ACC112 (cell line): ENCODE data around the gene IFRD2.
"Not testable (repeated sequence)": the region's sequence is repeated elsewhere in the genome, so short reads cannot be mapped to it uniquely, and the experiment has no call there.

ENCODE experiments used
- H2AFZ ChIP-seq: fragments of 200-600 bp; sonication (generic); one replicate; pipeline ENCODE4 v1.6.0; 2017; ENCODE audit warnings: antibody characterized with exemption, low read length; ENCODE audit not compliant: unreplicated experiment
- H3K27ac ChIP-seq: fragments of 200-600 bp; sonication (generic); 2 replicates; pipeline ENCODE4 v1.5.1; 2014; ENCODE audit warnings: low read depth, mild to moderate bottlenecking, antibody characterized with exemption, low read length, moderate library complexity
- H3K27me3 ChIP-seq: fragments of 200-600 bp; sonication (generic); 2 replicates; pipeline ENCODE4 v1.6.1; 2014; ENCODE audit warnings: mild to moderate bottlenecking, antibody characterized with exemption, low read length, moderate library complexity, mixed read lengths; ENCODE audit not compliant: insufficient read depth
- H3K36me3 ChIP-seq: fragments of 200-600 bp; sonication (generic); 2 replicates; pipeline ENCODE4 v1.6.1; 2016; ENCODE audit warnings: mild to moderate bottlenecking, antibody characterized with exemption, low read length, moderate library complexity, mixed read lengths; ENCODE audit not compliant: insufficient read depth
- H3K4me1 ChIP-seq: fragments of 200-600 bp; sonication (generic); one replicate; pipeline ENCODE4 v1.6.1; 2016; ENCODE audit warnings: low read length, mixed read lengths; ENCODE audit not compliant: insufficient read depth, unreplicated experiment, control insufficient read depth
- H3K4me3 ChIP-seq: fragments of 200-600 bp; sonication (generic); 2 replicates; pipeline ENCODE4 v1.5.1; 2014; ENCODE audit warnings: mild to moderate bottlenecking, low read depth, low read length
- H3K79me2 ChIP-seq: fragments of 200-600 bp; sonication (generic); one replicate; pipeline ENCODE4 v1.6.0; 2016; ENCODE audit warnings: low read length; ENCODE audit not compliant: control insufficient read depth, unreplicated experiment, insufficient read depth

Gene IFRD2

DNA sequence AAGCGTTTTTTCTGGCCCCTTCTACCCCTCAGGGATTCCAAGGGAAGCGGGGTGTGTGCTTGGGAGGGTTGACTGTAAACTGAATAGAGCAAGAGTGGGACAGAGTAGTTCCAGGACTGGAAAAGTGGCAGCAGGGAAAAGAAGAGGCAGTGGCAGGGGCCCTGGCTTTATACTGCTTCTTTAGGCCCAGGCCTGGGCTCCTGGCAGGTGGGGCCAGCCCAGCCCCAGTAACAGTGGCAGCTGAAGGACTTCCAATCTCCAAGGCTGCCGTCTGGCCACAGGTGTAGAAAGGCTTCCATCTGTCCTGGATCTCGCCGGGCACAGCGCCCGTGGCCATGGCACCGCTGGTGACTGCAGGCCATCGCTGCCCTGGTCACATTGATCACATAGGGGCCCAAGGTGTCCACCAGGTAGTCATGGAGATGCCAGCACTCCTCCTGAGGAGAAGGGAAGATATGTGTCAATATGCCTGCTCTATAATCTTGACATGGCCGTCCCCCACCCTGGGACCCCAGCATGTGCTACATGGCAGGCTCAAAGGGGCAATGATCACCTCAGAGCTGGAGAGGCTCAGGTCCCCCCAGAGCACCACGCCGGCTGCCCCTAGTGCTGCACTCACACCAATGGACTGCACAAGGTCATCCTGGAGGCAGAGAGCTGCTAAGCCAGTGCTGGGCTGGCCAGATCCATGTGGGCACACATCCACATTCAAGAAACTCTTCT lies 1.0 kb upstream of the IFRD2 start:
- H2AFZ ChIP-seq: peak overlapping the region; percentile 7
- H3K27me3 ChIP-seq: no peaks in the 10 kb centered on the region
- peaks cover 29% of the 10 kb centered on the region for H3K79me2 ChIP-seq
- H3K4me3 ChIP-seq: peak overlapping the region; percentile 96; the same call in 1 of the 2 replicates
- H3K27ac ChIP-seq: peak overlapping the region; percentile 12; the same call in 1 of the 2 replicates
- H3K36me3 ChIP-seq: no peaks in the 10 kb centered on the region; the same call in 1 of the 2 replicates
- H3K4me1 ChIP-seq: peaks cover 9% of the 10 kb centered on the region

GRCh38 chr3:50290161-50290641 lies 2.0 kb downstream of the IFRD2 start:
- Histone ChIP-seq H3K4me1 (peaks cover 6% of the 10 kb centered on the region), H3K4me3 (peak overlapping the region; percentile 96; the same call in 1 of the 2 replicates), H3K27me3 (no peaks in the 10 kb centered on the region), H3K36me3 (no peaks in the 10 kb centered on the region; the same call in 1 of the 2 replicates), H3K27ac (no peak overlapping the region), H2AFZ (no peak overlapping the region), H3K79me2 (peaks cover 29% of the 10 kb centered on the region)

- Histone ChIP-seq H3K4me3 (no peak overlapping the region), H3K36me3 (no peaks in the 10 kb centered on the region; the same call in 1 of the 2 replicates), H3K27me3 (no peaks in the 10 kb centered on the region), H2AFZ (no peak overlapping the region), H3K27ac (no peak overlapping the region), H3K4me1 (peaks cover 6% of the 10 kb centered on the region), H3K79me2 (peaks cover 29% of the 10 kb centered on the region)
Measured at GRCh38 chr3:50289130-50289529, 3.1 kb downstream of the IFRD2 start.

GRCh38 chr3:50288387-50289007 lies 3.7 kb downstream of the IFRD2 start:
- H2AFZ ChIP-seq: no peak overlapping the region
- peaks cover 6% of the 10 kb centered on the region for H3K4me1 ChIP-seq
- H3K27me3 ChIP-seq: no peaks in the 10 kb centered on the region
- no peaks in the 10 kb centered on the region; the same call in 1 of the 2 replicates for H3K36me3 ChIP-seq
- H3K79me2 ChIP-seq: peaks cover 29% of the 10 kb centered on the region
- H3K27ac ChIP-seq: no peak overlapping the region
- H3K4me3 ChIP-seq: no peak overlapping the region

DNA sequence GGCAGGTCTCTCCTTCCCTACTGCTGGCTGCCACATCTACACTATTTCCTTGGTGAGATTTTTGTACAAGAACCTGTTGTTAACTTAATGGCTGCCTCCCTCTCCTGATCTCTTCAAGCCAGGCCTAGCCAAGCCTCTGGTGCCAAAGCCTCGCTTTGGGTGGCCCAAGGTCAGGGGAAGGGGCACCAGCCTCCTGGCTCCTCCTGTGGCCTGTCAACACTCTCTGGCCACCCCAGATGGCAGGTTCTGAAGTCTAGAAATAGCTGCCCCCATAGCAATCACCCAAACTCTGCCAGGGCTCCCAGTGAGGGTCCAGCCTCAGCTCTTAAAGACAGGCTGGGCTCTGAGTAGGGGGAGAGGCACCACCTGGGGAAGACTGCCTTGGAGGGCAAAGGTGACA lies 5.0 kb downstream of the IFRD2 start:
- H3K4me1 ChIP-seq: no peaks in the 10 kb centered on the region
- no peak overlapping the region for H3K27ac ChIP-seq
- H2AFZ ChIP-seq: no peak overlapping the region
- H3K36me3 ChIP-seq: no peaks in the 10 kb centered on the region; the same call in 1 of the 2 replicates
- H3K4me3 ChIP-seq: no peak overlapping the region
- H3K27me3 ChIP-seq: no peaks in the 10 kb centered on the region
- H3K79me2 ChIP-seq: peaks cover 29% of the 10 kb centered on the region

DNA sequence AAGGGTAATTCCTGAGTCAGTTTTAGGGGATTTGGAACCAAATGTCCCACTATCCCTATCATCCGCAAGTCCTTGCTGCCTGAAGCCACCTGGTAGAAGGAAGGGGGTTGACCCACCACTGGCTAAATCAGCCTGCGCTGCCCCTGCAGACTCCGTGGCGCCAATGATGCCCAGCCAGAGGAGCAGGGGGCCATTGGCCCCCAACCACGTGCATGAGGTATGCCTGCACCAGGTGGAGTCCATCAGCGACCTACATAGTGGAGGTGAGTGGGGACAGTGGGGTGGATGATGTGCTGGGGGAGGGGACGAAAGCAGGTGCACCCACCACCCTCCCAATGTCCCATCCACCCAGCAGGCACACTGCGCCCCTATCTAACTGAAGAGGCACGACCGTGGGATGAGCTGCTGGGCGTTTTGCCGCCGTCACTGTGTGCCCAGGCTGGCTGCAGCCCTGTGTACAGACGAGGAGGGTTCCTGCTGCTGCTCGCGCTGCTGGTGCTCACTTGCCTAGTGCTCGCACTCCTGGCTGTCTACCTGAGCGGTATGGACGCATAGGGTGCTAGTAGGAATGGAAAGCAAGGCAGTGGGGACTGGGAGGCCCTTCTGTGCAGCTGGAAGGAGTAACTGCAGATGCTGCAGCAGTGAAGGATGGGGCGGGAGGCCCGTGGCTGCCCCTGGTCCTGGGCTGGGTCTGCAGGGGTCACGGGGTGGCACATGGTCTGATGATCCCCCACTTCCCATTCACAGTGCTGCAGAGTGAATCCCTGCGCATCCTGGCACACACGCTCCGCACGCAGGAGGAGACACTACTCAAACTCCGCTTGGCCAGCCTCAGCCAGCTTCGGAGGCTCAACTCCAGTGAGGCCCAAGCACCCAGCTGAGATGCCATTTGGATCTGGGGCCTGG lies 5.7 kb downstream of the IFRD2 start:
- H3K27me3 ChIP-seq: no peaks in the 10 kb centered on the region
- H2AFZ ChIP-seq: no peak overlapping the region
- H3K4me3 ChIP-seq: no peak overlapping the region
- no peaks in the 10 kb centered on the region; the same call in 1 of the 2 replicates for H3K36me3 ChIP-seq
- H3K27ac ChIP-seq: no peak overlapping the region
- H3K4me1 ChIP-seq: no peaks in the 10 kb centered on the region
- H3K79me2 ChIP-seq: peaks cover 23% of the 10 kb centered on the region

DNA sequence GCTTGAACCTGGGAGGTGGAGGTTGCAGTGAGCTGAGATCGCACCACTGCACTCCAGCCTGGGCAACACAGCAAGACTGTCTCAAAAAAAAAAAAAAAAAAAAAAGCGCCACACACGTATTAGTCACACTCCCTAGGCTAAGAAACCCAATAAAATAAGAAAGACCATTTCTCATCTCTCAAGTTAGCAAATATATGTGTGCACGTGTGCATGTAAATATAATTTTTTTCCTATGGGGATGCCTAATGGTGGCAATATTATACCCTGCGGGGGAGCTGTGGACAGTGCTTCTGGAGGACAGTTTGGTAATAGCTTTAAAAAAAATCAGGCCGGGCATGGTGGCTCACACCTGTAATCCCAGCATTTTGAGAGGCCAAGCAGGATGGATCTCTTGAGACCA lies 8.1 kb downstream of the IFRD2 start:
- H3K79me2 ChIP-seq, H3K4me3 ChIP-seq, H3K36me3 ChIP-seq, H3K27me3 ChIP-seq, H2AFZ ChIP-seq, H3K27ac ChIP-seq, H3K4me1 ChIP-seq: not testable (repeated sequence)

- H3K27ac ChIP-seq: no peak overlapping the region
- no peak overlapping the region for H3K4me3 ChIP-seq
- H3K4me1 ChIP-seq: no peaks in the 10 kb centered on the region
- no peak overlapping the region for H2AFZ ChIP-seq
- H3K79me2 ChIP-seq: no peaks in the 10 kb centered on the region
- peaks cover 8% of the 10 kb centered on the region; the same call in 1 of the 2 replicates for H3K27me3 ChIP-seq
- H3K36me3 ChIP-seq: no peaks in the 10 kb centered on the region
Measured at GRCh38 chr3:50279255-50280016, 12.8 kb downstream of the IFRD2 start.

GRCh38 chr3:50278880-50279224 lies 13.4 kb downstream of the IFRD2 start, which contains the start of gene LSMEM2:
Gene LSMEM2 (plus strand): TSS chr3:50279087. CDS start chr3:50279114, 27 bp downstream.
- no peaks in the 10 kb centered on the region for H3K4me1 ChIP-seq
- peaks cover 12% of the 10 kb centered on the region for H3K27me3 ChIP-seq
- no peak within 1 kb of the TSS for H3K4me3 ChIP-seq
- H3K27ac ChIP-seq: no peak within 1 kb of the TSS
- H3K36me3 ChIP-seq: no peaks in the 10 kb centered on the region
- H2AFZ ChIP-seq: no peak within 1 kb of the TSS
- no peaks in the 10 kb centered on the region for H3K79me2 ChIP-seq
